GM12892 (cell line): ENCODE measurements around the gene TRAPPC14.
A peak's percentile ranks its signal among the peaks of the same experiment; 100 is the strongest.
"Not testable (repeated sequence)": the region's sequence is repeated elsewhere in the genome, so short reads cannot be mapped to it uniquely, and the experiment has no call there.

Experiments
- DNase-seq: peaks from one replicate; pipeline ENCODE4 v3.0.0; 2011; ENCODE audit not compliant: insufficient read length
- FAIRE-seq: peaks from 2 replicates; lab custom pipeline; 2011; peaks lifted over from hg19 to GRCh38; lab: Jason Lieb, UNC
- POLR2A ChIP-seq: IDR thresholded peaks from 2 replicates; pipeline ENCODE4 v1.6.1; 2011; ENCODE audit warnings: low read depth, low read length, control low read depth
- POLR2AphosphoS5 ChIP-seq: IDR thresholded peaks from 2 replicates; pipeline ENCODE4 v1.6.1; 2011; ENCODE audit warnings: low read depth, low read length, control low read depth
- TAF1 ChIP-seq: IDR thresholded peaks from 2 replicates; pipeline ENCODE4 v1.6.1; 2011; ENCODE audit warnings: low read depth, mild to moderate bottlenecking, control low read depth, low read length, borderline replicate concordance

Gene TRAPPC14

DNA sequence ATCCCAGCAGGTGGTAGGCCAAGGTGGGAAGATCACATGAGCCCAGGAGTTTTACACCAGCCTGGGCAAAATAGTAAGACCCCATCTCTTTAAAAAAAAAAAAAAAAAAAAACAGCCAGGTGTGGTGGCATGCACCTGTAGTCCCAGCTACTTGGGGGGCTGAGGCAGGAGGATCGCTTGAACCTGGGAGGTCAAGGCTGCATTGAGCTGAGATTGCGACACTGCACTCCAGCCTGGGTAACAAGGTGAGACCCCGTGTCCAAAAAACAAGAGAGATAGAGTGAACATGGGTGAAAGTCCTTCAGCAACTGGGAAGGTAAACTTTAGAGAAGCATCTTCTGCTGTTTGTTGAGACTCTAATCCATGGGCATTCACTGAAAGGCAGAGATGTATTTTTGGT lies 16.1 kb downstream of the TRAPPC14 start:
- FAIRE-seq = no peak
- no peak for DNase-seq
- TF ChIP-seq POLR2A (no peak), POLR2AphosphoS5 (no peak), TAF1 (no peak)

DNA sequence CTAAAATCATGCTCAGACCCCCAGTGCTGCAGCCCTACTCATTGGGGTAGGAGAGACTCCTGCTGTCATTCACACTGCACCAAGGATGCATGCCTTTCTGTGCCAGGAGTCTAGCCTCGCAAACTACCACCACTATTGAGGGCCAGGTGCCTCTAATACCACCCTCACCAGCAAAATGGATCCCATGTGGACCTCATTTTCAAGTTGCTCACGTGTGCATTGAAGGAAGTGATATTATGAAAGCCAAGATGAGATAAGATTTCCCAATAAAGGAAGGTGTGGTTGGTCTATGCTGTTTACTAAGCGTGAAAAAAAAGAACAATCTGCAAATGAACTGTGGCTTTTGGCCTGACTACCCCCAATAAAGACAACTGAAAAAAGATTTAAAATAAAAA lies 17.0 kb downstream of the TRAPPC14 start:
- TF ChIP-seq POLR2A (no peak), POLR2AphosphoS5 (no peak), TAF1 (no peak)
- no peak for DNase-seq
- FAIRE-seq = no peak

DNA sequence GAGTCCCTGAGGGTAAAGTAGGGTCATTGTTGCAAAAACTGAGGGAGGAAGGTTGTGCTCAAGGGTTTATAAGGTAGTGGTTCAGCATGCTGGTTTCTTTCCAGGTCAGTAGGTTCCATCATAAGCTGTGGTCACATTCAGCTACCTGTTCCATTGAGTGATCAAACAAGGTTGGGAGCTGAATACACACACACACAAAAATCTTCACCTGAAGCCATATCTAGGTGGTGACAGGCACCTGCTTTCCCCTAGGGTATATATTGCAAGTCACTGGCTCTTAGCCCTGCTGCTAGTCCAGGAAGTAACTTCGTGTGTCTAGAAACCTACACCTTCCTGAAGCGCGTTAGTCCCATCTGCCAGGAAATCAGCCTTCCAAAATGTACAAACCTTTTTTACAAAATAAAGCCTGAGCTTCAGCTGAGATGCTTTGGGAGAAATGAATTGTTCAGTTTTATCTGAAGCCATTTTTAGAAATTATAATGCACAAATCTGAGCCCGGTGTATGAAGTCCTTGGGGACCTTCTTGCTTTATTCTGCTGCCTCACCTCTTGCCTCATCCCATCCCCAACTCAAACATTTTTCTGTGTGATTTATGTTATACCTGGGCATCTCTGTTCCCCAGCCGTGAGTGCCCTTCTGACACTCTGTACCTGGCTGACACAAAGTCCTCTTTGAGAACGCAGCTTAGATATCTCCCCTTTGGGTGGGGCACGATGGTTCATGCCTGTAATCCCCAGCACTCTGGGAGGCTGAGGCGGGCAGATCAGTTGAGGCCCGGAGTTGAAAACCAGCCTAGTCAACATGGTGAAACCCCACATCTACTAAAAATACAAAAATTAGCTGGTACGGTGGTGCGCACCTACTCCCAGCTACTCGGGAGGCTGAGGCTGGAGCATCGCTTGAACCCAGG lies 20.4 kb downstream of the TRAPPC14 start:
- TF ChIP-seq POLR2AphosphoS5 = no peak
- no peak for TF ChIP-seq TAF1
- TF ChIP-seq POLR2A = no peak
- FAIRE-seq (peak; percentile 74), DNase-seq (no peak)

DNA sequence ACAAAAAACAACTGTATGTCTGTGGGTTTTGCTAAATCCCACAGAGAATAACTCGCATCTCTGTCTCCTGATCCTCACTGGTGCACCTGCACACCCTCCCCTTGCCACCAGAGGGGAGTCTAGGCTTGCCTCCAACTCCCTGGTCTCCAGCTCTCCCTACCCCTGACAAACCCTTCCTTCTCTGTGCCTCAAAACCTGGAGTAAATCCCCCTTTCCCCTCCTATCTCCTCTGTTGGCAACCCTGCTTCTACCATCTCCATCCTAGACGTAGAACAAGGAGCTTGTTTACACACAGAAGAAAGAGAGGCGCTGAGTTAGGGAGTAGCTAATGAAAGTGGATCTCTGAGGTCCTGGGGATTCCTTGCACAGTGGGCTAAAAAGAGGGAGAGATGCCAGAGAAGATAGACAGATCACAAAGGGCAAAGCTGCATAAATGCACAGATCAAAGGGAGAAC lies 25.8 kb downstream of the TRAPPC14 start:
- TF ChIP-seq TAF1 = no peak
- no peak for TF ChIP-seq POLR2A
- TF ChIP-seq POLR2AphosphoS5 = no peak
- FAIRE-seq (peak; percentile 94), DNase-seq (peak; percentile 70)

DNA sequence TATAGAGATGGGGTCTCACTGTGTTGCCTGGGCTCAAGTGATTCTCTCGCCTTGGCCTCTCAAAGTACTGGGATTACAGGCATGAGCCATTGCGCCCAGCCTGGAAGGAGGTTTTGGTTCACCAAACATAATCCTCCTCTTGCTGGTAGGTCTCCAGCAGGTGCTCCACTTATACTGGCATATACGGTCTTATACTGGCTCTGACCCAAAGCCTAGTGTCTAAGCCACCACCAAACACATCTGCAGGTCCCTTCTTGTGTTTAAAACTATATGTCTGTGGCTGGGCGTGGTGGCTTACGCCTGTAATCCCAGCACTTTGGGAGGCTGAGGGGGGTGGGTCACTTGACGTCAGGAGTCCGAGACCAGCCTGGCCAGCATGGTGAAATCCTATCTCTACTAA lies 26.4 kb downstream of the TRAPPC14 start:
- no peak for DNase-seq
- no peak for FAIRE-seq
- TF ChIP-seq POLR2AphosphoS5 (no peak), POLR2A (no peak), TAF1 (no peak)

DNA sequence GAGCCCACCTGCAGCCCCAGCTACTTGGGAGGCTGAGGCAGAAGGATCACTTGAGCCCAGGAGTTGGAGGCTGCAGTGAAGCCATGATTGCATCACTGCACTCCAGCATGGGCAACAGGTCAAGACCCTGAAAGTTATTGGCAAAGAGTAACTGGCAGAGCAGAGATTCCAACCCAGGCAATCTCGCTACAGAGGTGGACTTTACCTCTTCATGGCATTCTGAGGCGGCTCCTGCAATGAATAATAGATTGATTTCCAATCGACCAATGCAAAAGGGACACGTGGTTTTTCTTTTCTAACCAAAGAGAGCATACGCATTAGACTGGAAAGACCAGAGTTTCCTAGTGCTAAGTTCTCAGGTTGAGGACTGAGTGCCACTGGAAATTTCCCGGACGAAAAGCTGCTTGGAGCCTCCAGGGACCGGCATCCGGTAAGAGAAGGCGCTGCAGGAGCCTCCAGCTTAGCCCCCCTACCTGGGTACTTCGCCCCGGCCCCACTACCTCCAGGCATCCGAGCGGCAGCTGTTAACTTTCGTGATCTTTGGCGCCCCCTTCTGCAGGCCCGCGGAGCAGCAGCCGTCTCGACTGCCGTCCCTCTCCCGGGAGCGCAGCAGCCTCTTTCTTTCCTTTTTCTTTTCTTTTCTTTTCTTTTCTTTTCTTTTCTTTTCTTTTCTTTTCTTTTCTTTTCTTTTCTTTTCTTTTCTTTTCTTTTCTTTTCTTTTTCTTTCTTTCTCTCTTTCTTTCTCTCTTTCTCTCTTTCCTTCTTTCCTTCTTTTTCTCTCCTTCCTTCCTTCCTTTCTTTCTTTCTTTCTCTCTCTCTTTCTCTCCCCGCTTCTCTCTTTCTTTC lies 27.7 kb downstream of the TRAPPC14 start:
- peak; percentile 65 for FAIRE-seq
- TF ChIP-seq POLR2A (no peak), POLR2AphosphoS5 (no peak), TAF1 (no peak)
- no peak for DNase-seq

DNA sequence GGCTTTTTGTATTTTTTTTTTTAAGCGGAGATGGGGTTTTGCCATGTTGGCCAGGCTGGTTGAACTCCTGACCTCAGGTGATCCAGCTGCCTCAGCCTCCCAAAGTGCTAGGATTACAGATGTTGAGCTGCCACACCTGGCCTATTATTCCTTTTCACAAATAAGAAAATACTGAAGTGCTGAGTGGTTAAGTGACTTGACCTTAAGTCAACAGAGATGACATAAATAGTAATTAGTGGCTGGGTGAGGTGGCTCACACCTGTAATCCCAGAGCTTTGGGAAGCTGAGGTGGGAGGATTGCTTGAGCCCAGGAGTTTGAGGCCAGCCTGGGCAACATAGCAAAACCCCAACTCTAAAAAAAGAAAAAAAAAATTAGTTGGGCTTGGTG lies 28.3 kb downstream of the TRAPPC14 start:
- FAIRE-seq, DNase-seq: not testable (repeated sequence)

DNA sequence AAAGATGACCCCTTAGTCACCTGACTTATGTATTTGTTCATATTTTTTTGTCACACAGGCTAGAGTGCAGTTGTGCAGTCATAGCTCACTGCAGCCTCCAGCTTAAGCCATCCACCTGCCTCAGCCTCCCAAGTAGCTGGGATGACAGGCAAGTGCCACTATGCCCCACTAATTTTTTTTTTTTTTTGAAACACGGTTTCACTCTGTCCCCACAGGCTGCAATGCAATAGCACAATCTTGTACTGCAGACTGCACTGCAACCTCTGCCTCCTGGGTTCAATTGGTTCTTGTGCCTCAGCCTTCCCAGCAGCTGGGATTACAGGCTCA lies 29.9 kb downstream of the TRAPPC14 start:
- FAIRE-seq (no peak), DNase-seq (no peak)
- TF ChIP-seq POLR2A (no peak), POLR2AphosphoS5 (no peak), TAF1 (no peak)

DNA sequence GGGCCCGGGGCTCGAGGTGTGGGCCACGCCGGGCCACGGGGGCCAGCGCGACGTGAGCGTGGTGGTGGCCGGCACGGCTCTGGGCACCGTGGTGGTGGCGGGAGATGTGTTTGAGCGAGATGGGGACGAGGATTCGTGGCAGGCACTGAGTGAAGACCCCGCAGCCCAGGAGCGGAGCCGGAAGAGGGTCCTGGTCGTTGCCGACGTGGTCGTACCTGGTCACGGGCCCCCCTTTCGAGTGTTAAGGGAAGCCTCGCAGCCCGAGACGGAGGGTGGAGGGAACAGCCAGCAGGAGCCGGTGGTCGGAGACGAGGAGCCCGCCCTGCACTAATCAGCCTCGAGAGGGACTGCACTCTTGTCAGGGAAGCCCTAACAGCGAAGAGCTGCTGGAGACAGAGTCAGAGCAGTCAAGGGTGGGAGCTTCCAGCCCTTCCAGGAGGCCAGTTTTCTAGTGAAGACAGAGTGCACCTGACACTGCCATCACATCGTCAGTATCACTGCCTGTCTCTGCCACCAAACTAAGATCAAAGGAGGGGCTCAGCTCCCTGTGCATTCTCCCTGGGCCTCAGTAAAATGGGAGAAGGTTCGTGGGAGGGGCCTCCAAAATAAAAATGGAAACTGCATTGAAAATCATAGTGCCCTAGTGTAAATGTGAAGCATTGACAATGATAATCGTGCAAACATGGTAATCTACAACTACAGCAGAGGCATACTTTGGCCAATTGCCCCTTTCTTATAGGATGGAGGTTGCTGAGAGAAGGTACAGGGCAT lies 30.5 kb downstream of the TRAPPC14 start:
- DNase-seq (no peak), FAIRE-seq (no peak)
- TF ChIP-seq POLR2A (no peak), POLR2AphosphoS5 (no peak), TAF1 (no peak)

DNA sequence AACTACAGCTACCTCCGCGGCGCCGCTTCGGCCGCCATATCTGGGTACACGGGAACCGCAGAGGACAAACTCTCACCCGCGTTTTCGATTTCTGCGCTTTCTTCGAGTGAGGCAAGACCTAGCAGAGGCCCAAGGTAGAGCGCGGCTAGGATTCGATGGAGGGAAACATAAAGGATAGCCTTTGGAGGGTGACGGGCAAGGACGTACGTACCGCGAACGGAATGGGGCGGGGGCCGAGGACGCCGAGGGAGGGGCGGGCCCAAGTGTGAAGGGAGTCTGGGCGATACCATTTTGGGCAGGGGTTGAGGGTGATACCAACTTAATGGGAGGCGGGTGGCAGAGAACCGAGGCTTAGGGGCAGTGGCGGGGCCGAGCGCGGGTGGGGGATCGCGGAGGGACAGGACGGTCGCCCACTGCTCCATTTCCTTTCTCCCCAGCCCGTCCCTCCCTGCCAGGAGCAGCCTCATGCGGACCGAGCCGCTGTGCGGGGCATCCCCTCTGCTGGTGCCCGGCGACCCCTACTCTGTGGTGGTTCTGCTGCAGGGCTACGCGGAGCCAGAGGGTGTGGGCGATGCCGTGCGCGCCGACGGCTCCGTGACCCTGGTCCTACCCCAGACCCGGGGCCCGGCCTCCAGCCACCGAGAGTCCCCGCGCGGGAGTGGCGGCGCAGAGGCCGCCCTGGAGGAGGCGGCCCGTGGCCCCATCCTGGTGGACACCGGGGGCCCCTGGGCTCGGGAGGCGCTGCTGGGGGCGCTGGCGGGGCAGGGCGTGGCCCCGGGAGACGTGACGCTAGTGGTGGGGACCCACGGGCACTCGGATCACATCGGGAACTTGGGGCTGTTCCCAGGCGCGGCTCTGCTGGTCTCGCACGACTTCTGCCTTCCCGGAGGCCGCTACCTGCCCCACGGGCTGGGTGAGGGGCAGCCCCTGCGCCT lies 31.3 kb downstream of the TRAPPC14 start, which contains the start of gene MBLAC1:
TSS of gene MBLAC1 (plus strand) at position 37 of the 935 bp plus-strand sequence. CDS start at position 466, 429 bp downstream.
- TF ChIP-seq TAF1 (no peak; the same call in 1 of the 2 replicates), POLR2A (peak; percentile 89), POLR2AphosphoS5 (peak; percentile 83)
- FAIRE-seq = peak; percentile 95
- peak; percentile 83 for DNase-seq
